ENCODE results near the gene DDA1.

The DDA1 gene

DNA sequence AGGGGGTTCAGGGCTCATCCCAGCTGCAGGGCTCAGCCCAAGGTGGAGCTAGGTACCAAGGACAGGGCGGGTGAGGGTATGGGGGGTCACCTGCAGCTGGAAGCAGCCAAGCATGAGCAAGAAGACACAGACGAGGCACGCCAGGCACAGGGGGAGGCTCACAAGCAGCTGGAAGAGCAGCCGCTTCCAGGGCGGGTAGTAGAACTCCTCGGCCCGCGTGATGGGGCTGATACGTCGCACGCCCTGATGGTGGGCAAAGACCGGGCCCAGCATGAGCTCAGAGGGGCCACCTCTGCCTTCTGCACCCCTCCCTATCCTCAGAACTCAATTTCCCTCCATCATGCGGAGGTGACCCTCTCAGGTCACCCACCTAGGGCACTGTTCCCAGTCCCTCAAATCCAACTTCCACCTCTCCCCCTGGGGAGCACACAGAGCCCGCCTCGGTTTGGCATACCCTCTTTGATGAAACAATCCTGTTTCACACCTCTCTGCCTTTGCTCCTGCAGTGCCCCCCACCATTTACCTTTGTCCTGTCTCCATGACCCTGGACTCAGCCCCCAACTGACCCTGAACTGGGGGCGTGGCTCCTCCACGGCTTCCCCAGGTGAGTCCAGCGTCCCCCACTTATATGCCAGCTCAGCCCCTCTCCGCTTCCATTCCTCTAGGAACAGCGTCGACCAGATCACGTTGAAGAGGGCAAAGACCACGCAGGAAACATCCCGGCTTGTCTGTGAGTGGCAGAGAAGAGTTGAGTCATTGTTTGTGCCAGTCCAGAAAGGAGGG is 21.1 kb downstream of the DDA1 start:
- no peak for DNase-seq

DNA sequence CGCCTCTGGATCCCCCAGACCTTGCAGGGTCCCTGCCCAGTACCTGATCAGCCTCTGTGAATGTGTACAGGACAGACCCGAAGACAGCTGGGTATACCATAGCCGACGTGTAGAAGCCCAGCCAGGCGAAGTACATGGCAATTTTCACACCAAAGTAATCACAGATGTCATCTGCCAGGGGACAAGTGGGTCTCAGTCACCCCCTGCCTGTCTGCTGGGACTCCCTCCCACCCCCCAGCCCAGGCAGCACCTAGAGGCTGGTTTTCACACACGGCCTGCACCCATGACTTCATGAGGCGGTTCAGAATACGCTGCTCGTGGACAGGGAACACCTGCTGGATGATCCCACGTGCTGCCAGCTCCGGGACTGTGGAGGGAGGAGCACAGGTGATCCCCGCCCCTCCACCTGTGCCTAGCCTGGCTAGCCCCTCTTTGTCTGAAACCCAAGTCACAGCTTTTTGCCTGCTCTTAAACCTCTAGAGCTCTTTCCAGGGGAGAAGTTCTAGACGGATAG is 21.7 kb downstream of the DDA1 start:
- DNase-seq: no peak

DNA sequence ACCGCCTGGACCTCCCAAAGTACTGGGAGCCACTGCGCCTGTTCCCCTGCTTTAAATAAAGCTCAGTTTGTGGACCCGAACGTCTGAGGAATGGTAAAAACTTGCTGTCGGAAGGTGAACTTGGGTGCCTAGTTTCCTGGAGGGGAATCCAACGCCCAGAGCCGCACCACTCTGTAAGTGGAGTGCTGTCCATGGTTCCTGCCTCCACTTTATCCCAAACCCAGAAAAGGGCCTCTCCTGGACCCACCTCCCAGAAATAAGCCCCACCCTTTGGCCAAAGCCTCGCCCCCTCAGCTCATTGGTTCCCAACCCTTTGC is 23.0 kb downstream of the DDA1 start:
- DNase-seq: no peak

DNA sequence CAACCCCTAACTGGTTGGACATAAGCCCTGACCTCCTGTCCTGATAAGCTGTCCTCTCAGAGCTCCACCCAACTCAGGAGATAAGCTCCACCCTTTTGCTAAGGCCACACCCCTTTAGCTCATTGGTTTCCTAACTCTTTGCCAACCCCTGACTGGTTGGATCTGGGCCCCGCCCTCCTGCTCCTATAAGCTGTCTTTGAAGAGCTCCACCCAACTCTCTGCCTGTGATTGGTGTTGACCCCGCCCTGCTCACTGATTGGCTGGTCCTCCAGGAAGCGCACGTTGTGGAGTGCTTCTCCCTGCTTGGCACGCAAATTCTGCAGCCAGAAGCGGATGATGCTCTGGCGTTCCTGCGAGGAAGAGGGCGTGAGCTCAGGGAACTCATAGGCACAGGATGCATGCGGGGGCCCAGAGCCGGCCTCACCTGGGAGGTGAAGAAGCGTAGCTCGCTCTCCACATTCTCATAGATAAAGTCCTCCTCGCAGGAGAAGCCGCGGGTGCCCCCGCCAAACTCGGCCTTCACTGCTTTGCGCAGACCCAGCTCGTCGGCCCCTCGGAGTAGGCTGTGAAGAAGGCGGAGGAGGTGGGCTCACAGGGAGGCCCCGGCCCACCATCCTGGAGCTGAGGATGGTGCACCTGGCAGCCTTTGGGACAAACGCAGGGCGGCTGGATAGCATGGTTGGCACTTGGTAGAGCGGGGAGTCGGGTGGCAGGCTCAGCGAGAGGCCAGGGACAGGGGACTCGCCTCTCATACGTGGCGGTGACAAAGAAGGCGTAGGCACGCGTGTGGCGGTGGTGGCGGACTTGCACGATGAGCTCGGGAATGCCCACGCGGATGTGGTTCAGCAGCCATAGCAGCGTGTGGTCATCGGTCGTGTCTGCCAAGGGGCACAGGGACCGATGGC is 23.6 kb downstream of the DDA1 start:
- no peak for DNase-seq

DNA sequence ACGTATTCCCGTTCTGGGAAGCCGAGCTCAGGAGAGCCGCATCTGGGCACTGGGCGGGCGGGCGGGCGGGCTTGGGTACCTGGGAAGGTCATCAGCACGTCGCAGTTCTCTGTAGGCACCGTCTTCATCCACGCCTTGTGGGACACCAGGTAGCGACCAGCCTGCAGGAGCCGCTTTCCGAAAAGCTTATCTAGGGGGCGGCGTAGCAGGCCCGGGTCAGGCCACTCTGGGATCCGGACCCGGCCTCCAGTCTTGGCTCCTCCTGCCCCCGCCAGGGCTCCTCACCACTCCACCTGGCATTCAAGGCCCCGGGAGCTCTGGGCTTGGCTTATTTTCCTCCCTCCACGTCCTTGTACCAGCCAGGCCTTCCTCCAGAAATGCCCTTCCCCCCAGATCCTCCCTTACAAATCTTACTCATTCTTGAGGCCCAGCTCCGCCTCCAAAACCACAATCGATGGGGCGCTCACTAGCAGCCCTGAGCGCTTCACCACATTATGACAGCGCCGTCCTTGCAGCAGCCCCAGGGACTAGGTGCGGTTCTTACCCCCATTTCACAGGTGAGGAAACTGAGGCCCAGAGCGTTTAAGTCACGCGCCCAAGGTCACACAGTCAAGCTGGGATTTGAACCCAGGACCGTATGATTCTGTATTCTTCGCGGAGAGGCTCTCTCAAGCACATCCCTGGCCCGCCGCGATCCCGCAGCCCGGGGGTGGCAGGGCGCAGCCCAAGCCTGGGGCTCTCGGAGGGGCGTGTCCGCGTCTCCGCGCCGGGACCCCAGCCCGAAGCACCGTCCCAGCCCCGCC is 24.4 kb downstream of the DDA1 start:
- peak; percentile 67 for DNase-seq

DNA sequence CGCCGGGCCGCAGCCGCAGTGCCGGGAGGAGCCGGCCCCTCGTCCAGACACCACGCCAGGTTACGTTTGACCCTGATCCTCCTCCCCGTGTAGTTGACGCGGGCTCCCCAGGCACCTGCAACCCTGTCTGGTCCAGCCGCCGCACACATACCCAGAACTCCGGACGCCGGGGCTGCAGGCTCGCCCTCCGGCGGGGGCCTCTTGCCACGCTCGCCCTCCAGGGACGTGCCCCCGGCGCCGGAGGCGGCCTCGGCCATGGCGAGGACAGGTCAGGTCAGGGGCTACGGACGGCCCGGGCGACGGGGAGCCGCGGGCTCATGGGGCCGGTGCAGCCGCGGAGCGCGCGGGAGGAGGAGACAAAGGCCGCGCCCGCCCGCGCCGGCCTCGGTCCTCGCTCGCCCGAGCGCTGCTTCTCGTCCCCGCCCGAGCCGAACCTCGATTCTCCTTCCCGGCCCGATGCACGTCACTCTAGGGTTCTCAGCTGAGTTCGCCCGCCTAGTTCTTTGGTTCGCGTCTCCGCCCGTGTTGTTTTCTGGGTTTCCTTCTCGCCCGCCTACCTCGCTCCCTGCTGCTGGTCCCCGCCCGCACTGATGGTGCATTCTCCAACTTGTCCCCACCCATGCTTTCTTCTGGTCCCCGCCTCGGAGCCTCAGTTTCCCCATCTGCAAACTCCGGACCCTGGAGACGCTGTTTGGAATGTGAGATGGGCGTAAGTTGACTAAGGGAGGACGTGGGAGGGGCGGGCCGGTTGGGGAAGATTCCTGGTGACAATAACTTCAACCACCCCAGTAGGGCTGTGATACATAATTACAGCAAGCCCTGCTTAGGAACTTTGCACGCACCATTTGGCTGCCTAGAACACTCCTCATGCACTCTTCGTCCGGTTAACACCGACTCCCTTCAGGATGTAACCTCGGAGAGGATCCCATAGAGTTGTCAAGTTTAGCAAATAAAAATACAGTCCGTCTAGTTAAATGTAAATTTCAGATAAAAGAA is 25.3 kb downstream of the DDA1 start, which contains the start of gene ANO8:
Gene ANO8, minus strand, starts transcription at position 442 of the 996 bp plus-strand sequence. Its CDS starts 185 bp downstream, at position 257.
- peak; percentile 91 for DNase-seq

DNA sequence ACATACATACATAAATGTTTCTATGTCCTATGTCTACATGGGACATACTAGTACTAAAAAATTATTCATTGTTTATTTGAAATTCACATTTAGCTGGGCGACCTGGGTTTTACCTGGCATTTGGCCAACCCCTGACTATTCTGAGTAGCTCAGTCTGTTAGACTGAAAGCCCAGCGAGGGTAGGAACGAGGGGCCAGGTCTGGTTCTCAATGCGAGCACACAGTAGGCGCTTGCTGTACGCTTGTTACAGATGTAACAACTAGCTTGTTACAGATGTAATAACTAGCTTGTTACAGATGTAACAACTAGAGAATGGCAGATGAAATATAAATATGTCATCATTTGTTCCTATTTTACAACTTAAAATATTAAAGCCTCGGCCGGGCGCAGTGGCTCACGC is 26.2 kb downstream of the DDA1 start:
- DNase-seq: no peak

DNA sequence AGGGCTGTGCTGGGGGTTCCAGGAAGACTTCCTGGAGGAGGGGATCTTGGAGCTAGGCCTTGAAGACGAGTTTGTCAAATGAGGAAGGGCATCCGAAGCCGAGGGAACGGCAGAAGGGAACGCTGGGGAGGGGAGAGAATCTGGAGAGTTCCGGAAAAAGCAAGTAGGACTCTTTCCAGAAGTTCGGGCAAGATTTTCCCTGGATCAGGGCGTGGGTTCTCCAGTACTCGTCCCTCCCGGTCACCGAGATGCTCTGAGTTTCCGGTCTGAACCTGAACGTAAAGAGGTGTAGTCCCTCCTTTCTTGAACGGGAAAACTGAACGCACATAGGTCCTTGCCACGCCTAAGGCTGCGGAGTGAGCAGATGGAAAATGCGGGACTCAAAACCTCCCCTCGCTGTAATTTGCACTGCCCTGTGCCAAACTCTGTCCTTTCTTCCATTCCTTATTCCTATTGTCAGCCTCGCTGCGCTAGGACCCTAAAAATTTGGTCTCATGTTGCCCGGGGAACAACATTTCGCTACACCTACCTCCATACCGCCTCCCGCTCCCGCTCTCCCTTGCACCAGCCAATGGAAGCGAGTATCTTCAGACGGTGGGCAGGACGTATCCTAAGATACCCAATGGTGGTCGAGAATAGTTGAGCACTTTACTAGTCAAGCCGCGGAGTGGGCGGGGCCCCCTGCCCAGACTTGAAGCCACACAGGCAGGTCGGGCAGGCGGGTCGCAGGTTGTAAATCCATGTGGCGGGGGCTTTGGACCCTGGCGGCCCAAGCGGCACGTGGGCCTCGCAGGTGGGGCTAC is 27.7 kb downstream of the DDA1 start, which contains the start of gene GTPBP3:
Gene GTPBP3, plus strand, starts transcription at position 682 of the 803 bp plus-strand sequence. Its CDS starts 59 bp downstream, at position 741.
- DNase-seq: peak; percentile 91

DNA sequence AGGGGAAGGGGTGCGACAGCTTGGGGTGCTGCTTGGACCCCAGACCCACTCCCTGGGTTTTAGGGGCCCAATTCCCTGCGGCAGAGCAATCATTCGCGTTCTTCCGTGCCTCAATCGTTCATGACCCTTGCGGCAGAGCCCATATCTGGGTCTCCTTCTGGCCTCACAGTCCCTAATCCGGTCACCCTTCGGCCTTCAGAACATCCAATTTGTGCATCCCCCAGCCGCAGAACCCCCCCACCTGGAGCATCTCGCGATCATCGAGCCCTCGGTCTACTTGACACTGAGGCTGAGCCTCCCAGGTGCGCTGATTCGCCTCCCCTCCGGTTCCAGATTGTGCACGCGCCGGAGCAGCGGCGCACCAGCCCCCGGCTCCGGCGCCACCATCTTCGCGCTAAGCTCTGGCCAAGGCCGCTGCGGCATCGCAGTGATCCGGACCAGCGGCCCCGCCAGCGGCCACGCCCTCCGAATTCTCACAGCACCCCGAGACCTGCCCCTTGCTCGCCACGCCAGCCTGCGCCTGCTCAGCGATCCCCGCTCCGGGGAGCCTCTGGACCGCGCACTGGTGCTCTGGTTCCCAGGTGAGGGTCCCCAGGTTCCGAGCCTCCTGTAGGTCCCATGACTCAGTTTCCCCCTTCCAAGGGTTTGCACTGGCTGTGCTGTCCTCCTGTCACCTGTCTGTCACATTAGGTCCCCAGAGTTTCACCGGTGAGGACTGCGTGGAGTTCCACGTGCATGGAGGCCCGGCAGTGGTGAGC is 28.5 kb downstream of the DDA1 start:
- no peak for DNase-seq

DNA sequence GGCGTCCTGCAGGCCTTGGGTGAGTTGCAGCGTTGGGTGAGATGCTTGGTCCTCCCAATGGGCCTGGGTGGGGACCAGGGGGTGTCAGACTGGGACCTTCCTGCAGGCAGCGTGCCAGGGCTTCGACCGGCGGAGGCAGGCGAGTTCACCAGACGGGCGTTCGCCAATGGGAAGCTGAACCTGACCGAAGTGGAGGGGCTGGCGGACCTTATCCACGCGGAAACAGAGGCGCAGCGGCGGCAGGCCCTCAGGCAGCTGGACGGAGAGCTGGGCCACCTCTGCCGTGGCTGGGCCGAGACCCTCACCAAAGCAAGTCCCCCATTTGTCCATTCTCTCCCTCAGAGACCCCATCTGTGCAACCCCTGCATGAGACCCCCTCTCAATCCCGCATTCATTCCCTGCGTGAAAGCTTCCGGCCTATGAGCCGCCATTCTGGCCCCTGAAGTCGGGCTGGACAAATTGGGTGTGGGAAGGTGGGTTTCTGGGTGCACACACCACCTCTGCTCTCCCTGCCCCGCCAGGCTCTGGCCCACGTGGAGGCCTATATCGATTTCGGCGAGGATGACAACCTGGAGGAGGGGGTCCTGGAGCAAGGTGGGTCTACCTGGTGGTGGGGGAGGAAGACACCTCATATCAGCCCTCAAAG is 29.2 kb downstream of the DDA1 start:
- no peak for DNase-seq

DNA sequence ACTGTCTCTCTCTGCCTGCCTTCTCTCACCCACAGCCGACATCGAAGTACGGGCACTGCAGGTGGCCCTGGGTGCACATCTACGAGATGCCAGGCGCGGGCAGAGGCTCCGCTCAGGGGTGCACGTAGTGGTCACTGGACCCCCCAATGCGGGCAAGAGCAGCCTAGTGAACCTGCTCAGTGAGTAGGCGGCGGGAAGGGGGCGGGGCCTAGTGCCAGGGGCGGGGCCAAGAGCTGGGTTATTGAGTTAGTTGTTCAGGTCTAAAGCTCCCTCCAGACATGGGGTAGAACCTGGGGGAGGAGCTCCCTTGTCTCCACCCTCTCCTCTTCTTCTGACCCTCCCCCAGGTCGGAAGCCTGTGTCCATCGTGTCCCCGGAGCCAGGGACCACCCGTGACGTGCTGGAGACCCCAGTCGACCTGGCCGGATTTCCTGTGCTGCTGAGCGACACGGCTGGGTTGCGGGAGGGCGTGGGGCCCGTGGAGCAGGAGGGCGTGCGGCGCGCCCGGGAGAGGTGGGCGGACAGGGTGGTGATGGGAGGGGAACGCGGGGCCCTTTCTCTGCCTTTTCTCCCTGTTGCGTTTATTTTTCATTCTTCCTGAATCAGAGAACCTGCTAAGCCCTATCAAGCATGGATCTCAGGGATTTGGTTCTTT is 29.9 kb downstream of the DDA1 start:
- no peak for DNase-seq

DNA sequence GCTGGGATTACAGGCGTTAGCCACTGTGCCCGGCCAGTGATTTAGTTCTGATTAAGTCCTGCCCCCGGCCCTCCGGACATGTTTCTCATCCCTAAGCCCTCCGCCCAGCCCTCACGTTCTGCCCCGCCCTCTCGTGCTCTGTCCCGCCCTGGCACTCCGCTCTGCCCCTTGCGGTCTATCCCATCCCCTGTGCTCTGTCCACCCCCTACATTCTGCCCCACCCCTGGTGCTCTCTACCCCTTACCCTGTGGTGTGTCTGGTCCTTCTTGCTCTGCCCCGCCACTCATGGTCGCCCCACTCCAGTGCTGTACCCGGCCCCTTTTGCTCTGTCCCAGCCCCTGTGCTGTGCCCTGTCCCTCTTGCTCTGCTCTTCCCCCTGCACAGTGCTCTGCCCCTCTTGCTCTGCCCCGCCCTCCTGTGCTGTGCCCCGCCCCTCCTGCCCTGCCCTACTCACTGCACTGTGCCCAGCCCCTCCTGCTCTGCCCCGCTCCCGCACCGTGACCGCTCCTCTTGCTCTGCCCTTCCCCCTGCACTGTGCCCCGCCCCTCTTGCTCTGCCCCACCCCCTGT is 31.0 kb downstream of the DDA1 start:
- no peak for DNase-seq

DNA sequence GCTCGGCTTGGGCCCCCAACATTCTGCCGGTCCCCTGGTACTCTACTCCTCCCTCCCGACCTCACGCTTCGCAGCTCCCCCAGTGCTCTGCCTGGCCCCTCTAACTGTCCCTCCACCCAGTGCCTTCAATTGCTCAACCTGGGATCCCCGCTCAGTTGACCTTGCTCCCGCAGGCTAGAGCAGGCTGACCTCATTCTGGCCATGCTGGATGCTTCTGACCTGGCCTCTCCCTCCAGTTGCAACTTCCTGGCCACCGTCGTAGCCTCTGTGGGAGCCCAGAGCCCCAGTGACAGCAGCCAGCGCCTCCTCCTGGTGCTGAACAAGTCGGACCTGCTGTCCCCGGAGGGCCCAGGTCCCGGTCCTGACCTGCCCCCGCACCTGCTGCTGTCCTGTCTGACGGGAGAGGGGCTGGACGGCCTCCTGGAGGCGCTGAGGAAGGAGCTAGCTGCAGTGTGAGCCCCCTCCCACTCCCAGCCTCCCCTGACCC is 31.6 kb downstream of the DDA1 start:
- no peak for DNase-seq

DNA sequence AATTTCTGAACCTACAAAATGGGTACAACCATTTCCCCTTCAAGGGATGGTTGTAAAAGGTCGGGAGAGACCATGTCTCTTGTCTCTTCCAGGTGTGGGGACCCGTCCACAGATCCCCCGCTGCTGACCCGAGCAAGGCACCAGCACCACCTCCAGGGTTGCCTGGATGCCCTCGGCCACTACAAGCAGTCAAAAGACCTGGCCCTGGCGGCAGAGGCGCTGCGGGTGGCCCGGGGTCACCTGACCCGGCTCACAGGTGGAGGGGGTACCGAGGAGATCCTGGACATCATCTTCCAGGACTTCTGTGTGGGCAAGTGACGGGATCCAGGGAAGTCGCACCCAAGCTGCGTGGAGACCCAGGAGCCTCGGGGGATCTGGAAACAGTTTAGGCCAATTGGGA is 32.0 kb downstream of the DDA1 start:
- no peak for DNase-seq

DNA sequence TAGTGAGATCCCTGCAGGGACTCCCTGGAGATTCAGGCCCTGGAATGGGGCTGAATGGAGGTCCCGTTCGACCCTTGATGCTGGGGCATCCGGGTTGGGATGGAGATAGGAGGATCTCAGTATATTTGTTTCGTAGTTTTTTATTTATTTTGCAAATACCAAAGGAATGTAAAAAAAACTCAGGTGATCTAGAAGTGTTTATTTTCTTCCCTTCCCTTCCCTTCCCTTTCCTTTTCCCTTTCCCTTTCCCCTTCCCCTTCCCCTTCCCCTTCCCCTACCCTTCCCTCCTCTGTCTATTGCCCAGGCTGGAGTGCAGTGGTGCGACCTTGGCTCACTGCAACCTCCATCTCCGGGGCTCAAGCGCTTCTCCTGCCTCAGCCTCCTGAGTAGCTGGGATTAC is 32.5 kb downstream of the DDA1 start:
- DNase-seq: no peak

DNA sequence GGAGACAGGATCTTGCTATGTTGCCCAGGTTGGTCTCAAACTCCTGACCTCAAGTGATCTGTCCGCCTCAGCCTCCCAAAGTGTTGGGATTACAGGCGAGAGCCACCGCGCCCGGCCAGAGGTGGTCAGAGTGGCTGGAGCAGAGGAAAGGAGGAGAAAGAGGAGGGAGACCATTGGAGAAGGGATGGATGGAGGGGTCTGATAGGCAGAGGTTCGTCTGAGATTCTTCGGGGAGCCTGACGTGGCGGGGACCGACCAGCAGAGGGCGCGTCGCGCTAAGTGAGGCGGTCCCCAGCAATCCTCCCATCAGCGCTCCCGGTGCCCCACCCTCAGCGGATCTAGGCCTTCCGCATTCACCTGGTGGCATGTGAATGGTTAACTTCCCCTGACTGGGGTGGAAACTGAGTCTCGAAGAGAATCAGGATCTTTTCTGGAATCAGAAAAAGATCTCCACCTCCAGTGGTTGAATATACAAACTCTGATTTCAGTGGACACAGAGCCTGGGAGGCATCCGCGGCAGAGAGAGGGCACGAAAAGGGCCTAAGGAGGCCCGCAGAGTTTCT is 36.8 kb downstream of the DDA1 start:
- peak; percentile 63 for DNase-seq

DNA sequence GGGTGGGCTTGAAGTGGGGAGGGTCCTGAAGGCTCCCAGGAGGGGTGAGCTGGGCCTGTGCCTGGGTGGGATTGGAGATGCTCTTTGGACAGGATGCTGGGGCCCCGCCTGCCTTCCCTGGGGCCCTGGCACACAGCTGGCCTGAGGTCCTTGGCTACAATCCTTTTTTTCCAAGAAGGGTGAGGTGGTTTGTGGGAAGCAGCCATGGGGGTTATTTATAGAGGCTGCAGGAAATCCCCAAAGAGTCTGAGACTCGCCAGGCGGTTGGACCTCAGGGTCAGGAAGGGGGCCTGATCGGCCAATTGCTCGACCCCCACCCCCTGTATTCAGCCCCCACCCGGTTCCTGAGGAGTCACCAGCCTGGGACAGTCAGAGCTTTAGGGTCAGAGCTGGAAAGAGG is 38.0 kb downstream of the DDA1 start:
- DNase-seq: no peak

DNA sequence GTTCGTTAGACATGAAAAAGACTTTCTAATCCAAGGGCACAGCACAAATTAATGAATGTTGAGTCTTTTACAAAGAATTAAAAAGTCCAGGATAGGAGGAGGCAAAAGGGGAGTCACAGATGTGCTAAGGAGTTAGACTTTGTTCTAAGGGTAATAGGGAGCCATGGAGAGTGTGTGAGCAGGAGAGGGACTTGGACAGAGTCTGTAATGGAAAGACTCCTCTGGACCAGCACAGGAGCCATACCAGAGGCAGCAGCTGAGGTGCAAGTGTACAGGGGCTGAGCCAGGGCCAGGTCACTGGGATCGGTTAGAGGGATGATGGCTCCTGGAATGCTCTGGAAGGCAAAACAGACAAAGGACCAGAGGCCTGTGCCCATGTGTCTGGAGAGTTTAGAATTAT is 38.5 kb downstream of the DDA1 start:
- no peak for DNase-seq
